Stimulated activated CD4-positive, alpha-beta T cell treated with anti-CD3 and anti-CD28 coated beads, Interleukin-15, amount 100 ng/mL, for 1 hour (primary cell): Measurements from ENCODE around the gene GCLM.

Experiments
- DNase-seq, 2 donors: peaks; one replicate each; pipeline ENCODE4 v3.0.0-alpha.2; 2020; ENCODE audit warnings: low read depth in 1 of 2, low spot score in 1 of 2

GCLM gene

GRCh38 chr1:93847811-93848288 is 61.4 kb downstream of the GCLM start:
- DNase-seq: peak; percentile 51 to 54

DNA sequence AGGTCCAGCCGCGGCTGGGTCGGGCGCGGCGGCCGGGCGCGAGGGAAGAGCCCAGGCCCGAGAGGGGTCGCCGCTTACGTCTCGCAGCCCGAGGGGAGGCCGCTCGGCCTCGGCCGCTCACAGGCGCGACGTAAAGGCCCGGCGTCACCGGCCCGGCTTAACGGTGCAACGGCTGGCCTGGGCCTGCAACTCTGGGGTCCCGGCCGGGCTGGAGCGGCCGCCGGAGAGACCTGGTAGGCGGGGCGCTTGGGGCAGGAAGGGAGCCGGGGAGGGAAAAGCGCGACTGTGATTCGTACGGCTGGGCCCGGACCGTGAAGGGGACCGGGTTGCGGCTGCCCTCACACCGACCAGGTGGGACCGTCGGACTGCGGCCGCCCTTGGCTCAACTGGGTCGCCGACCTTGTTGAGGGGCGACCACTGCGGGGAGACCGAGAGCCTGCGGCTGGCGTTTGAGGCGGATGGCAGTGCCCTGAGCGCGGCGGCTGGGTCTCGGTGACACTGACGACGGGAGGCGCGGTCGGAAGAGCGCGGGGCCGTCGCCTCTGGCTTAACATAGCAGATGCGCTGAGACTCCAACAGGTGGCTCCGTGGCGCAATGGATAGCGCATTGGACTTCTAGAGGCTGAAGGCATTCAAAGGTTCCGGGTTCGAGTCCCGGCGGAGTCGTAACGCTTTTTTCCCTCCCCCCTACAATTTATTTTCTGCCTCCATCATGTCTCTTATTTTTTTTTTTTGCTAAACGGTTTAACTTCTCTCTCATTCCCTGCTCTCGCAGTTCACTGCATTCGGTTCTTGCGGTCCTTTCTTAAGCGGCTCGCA is 62.0 kb downstream of the GCLM start:
- DNase-seq: peak; percentile 80 to 87

DNA sequence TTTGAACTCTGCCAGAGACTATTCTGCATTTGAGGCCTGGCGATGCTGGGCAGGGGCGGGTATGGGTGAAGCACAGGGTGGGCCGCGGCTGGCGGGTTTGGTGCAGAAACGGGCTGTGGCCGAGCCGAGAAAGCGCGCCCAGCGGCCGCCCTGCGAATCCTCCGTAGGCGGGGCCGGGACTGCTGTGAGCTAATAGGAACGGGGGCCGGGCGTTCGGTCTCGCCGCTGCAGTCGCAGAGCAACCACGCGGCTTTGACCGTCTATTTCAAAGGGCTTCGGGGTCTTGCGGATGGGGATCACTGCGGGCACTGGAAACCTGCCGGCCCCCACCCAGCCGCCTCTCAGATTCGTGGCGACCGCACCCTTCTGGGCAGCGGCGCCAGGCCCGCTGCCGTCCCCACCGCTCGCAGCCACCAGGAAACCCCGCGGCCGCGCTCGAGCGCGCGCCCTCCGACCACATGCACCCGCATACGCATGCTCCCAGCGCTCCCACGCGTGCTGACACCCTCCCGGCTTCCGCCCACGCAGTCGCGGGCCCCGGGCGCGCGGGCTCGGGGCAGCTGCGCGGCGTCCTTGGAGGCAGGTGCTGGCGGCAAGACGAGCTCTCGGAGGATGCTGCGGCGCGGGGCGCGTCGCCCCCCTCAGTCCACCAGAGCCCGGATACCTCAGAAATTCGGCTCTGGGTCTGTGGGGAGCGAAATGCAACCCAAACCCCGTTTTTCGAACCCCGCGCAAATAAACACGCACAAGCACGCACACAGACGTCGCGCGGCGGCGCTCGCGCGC is 62.8 kb downstream of the GCLM start:
- DNase-seq: peak; percentile 72 to 75

DNA sequence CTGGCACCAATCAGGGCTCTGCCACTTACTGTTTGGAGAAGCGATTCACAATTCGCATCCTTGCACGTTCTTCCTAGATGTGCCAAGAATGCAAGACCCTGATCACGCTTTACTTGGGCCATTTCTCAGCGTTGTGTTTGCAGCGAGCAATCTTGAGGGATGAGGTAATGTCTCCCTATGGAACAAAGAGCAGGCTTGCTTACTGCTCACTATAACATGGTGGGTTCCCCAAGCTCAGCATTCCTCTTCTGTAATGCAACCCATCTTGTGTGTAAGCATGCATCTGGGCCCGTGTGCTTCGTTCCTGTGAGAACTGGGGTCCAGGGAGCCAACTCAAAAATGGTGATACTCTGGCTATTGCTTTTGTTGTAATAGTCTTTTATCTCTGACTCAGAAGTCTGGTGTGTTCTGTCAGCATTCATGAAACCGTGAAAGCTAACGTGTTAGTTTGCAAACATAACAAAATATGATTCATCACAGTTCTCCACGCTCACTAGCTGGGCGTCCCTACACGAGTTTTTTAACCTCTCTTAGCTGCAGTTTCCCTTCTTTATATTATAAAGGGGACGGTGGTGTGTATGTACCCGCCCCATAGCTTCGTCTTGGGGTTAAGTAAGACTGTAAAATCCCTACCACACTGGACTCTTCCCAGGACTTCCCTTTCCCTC is 63.6 kb downstream of the GCLM start:
- DNase-seq: no peak

GRCh38 chr1:93844262-93845045 is 64.8 kb downstream of the GCLM start:
- no peak for DNase-seq

DNA sequence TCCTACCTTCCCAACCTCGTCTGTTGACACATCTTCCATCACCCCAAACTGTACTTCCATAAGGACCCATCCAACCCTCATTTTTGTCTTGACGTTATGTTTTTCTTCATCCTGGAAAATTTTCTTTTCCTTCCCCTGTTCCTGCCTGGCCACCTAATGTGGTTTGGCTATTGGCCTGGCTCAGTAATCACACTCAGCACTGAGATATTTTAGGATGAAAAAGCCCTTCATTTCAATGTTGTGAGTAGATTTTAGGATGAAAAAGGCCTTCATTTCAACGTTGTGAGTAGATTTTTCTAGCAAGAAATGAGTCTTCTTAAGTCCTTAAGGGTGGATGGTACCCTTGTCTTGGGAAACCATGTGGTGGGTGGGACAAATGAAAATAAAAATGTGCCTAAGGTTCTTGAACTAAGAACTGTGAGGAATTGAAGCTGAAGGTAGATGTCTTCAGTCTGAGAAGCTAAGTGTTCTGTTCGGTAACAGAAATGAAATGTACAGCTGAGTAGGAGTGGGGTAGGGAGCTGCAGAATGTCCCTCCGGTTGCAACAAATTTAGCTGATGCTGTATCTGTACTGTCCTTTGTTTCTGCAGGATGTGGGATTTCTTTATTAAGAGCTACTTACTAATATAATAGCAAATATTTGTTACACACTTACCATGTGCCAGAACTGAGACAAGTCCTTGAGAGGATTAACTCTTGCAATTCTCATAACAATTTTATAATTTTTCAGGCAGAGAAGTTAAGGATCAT is 66.3 kb downstream of the GCLM start:
- DNase-seq: no peak

GRCh38 chr1:93841771-93842170 is 67.5 kb downstream of the GCLM start:
- no peak for DNase-seq

DNA sequence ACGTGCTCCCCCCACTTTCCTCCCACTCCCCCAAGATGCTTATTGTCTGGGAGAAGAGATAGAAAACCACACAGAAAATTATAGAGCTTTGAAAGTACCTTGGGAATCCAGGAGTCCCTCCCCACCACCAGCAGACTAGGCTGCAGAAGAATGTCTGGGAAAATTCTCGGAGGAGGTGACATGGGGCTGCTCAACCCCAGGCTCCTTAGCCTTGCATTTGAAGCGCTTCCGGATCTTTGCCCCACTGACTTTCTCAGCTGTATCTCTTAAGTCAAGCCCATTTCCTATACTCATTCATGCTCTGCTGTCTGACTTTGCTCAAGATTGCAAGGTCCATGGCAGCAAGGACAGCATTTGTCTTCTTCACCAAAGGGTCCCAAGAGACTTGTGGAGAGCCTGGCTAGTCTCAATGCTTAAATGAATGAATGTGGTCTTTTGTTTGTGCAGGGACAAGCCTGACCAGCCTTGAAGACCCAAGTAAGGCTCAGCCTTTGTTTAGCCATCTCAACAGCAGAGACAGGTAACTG is 68.2 kb downstream of the GCLM start:
- DNase-seq: no peak

DNA sequence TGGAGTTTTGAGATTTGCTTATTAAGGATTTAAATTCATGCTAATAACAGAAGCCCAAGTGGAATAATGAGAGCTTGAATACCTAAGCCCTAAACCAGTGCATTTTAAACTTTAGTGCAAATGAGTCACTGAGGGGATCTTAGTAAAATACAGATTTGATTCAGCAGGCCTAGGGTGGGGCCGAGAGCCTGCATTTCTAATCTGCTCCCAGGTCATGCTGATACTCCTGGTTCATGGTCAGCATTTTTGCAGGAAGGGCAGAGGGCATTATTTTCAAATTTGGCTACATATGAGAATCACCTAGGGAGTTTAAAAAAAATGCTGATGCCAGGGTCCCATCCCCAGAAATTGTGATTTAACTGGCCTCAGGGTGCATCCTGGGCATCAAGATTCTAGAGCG is 69.5 kb downstream of the GCLM start:
- no peak for DNase-seq

DNA sequence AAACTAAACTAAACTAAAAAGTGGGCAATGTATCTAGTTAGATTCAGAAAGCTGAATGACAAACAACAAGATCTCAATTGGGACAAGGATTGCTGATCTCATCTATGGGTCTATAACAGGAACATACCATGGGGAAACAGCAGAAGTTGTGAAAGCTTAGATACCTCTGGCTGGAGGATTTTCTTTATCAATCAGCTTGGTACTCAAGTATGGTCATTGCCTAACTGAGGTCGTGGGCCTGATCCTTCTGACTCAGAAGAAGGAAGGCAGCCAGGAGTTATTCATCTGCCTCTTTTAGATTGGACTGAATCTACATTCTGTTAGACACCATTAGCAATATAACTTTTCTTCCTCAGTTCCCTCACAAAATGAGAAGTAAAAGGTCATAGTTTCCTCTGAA is 69.9 kb downstream of the GCLM start:
- no peak for DNase-seq

GRCh38 chr1:93837961-93838360 is 71.3 kb downstream of the GCLM start:
- no peak for DNase-seq
